IPS-15b (cell line): ENCODE results near the gene SULT4A1.
A peak's percentile ranks its signal among the peaks of the same experiment; 100 is the strongest.
"Not testable (repeated sequence)": the region's sequence is repeated elsewhere in the genome, so short reads cannot be mapped to it uniquely, and the experiment has no call there.

ENCODE experiments used
- H3K27me3 ChIP-seq: one replicate; pipeline ENCODE4 v1.6.1; 2013; ENCODE audit warnings: low read length; ENCODE audit not compliant: control insufficient read depth, insufficient read depth
- H3K36me3 ChIP-seq: one replicate; pipeline ENCODE4 v1.6.1; 2013; ENCODE audit warnings: low read length; ENCODE audit not compliant: control insufficient read depth, insufficient read depth
- H3K4me1 ChIP-seq: one replicate; pipeline ENCODE4 v1.6.1; 2013; ENCODE audit warnings: mild to moderate bottlenecking, low read length; ENCODE audit not compliant: control insufficient read depth, insufficient read depth
- H3K4me3 ChIP-seq: one replicate; pipeline ENCODE4 v1.5.1; 2013; ENCODE audit warnings: low read depth, low read length
- H3K9ac ChIP-seq: one replicate; pipeline ENCODE4 v1.6.1; 2013; ENCODE audit warnings: low read depth, mild to moderate bottlenecking, low read length
- H3K9me3 ChIP-seq: one replicate; pipeline ENCODE4 v1.6.1; 2013; ENCODE audit warnings: mild to moderate bottlenecking, low read length; ENCODE audit not compliant: control insufficient read depth, insufficient read depth

Gene SULT4A1

GRCh38 chr22:43876866-43877509 is 14.7 kb upstream of the SULT4A1 start:
- Histone ChIP-seq H3K27me3 (no peaks in the 10 kb centered on the region), H3K9me3 (no peaks in the 10 kb centered on the region), H3K4me1 (no peaks in the 10 kb centered on the region), H3K36me3 (peaks cover 8% of the 10 kb centered on the region), H3K4me3 (no peak overlapping the region), H3K9ac (no peak overlapping the region)

GRCh38 chr22:43869799-43870198 is 7.5 kb upstream of the SULT4A1 start:
- Histone ChIP-seq H3K9ac (no peak overlapping the region), H3K9me3 (no peaks in the 10 kb centered on the region), H3K36me3 (no peaks in the 10 kb centered on the region), H3K4me3 (no peak overlapping the region), H3K4me1 (peaks cover 3% of the 10 kb centered on the region), H3K27me3 (no peaks in the 10 kb centered on the region)

GRCh38 chr22:43869001-43869400 is 6.7 kb upstream of the SULT4A1 start:
- not testable (repeated sequence) for H3K4me3 ChIP-seq, H3K36me3 ChIP-seq, H3K9me3 ChIP-seq, H3K27me3 ChIP-seq, H3K9ac ChIP-seq, H3K4me1 ChIP-seq

GRCh38 chr22:43867839-43868635 is 5.7 kb upstream of the SULT4A1 start:
- Histone ChIP-seq H3K4me3 (peak overlapping the region; percentile 33), H3K4me1 (peaks cover 3% of the 10 kb centered on the region), H3K27me3 (no peaks in the 10 kb centered on the region), H3K9me3 (no peaks in the 10 kb centered on the region), H3K36me3 (no peaks in the 10 kb centered on the region), H3K9ac (no peak overlapping the region)

- H3K4me1 ChIP-seq: peaks cover 14% of the 10 kb centered on the region
- H3K9ac ChIP-seq: no peak overlapping the region
- peaks cover 3% of the 10 kb centered on the region for H3K36me3 ChIP-seq
- H3K27me3 ChIP-seq: no peaks in the 10 kb centered on the region
- H3K4me3 ChIP-seq: peak overlapping the region; percentile 59
- no peaks in the 10 kb centered on the region for H3K9me3 ChIP-seq
These were observed 529 bp upstream of the SULT4A1 start for GRCh38 chr22:43862882-43863202.

- no peaks in the 10 kb centered on the region for H3K27me3 ChIP-seq
- peak overlapping the region; percentile 71 for H3K4me3 ChIP-seq
- H3K36me3 ChIP-seq: peaks cover 3% of the 10 kb centered on the region
- H3K9ac ChIP-seq: no peak overlapping the region
- H3K4me1 ChIP-seq: peaks cover 14% of the 10 kb centered on the region
- H3K9me3 ChIP-seq: no peaks in the 10 kb centered on the region
These were observed 784 bp downstream of the SULT4A1 start for GRCh38 chr22:43861529-43861928.

GRCh38 chr22:43860831-43861230 is 1.5 kb downstream of the SULT4A1 start:
- Histone ChIP-seq H3K4me3 (peak overlapping the region; percentile 71), H3K4me1 (peaks cover 14% of the 10 kb centered on the region), H3K9me3 (no peaks in the 10 kb centered on the region), H3K36me3 (peaks cover 3% of the 10 kb centered on the region), H3K27me3 (no peaks in the 10 kb centered on the region), H3K9ac (no peak overlapping the region)

- no peaks in the 10 kb centered on the region for H3K9me3 ChIP-seq
- H3K27me3 ChIP-seq: no peaks in the 10 kb centered on the region
- H3K36me3 ChIP-seq: peaks cover 3% of the 10 kb centered on the region
- no peak overlapping the region for H3K4me3 ChIP-seq
- H3K9ac ChIP-seq: no peak overlapping the region
- peaks cover 14% of the 10 kb centered on the region for H3K4me1 ChIP-seq
These were observed 2.2 kb downstream of the SULT4A1 start for GRCh38 chr22:43860126-43860525.

- H3K4me1 ChIP-seq: peaks cover 14% of the 10 kb centered on the region
- H3K36me3 ChIP-seq: peaks cover 6% of the 10 kb centered on the region
- H3K9me3 ChIP-seq: no peaks in the 10 kb centered on the region
- H3K4me3 ChIP-seq: no peak overlapping the region
- H3K9ac ChIP-seq: no peak overlapping the region
- H3K27me3 ChIP-seq: no peaks in the 10 kb centered on the region
These were observed 2.7 kb downstream of the SULT4A1 start for GRCh38 chr22:43859621-43860020.

- H3K4me3 ChIP-seq: no peak overlapping the region
- peaks cover 6% of the 10 kb centered on the region for H3K36me3 ChIP-seq
- H3K4me1 ChIP-seq: peaks cover 14% of the 10 kb centered on the region
- no peak overlapping the region for H3K9ac ChIP-seq
- no peaks in the 10 kb centered on the region for H3K9me3 ChIP-seq
- H3K27me3 ChIP-seq: no peaks in the 10 kb centered on the region
These were observed 3.1 kb downstream of the SULT4A1 start for GRCh38 chr22:43859176-43859575.

GRCh38 chr22:43858156-43858895 is 4.0 kb downstream of the SULT4A1 start:
- no peak overlapping the region for H3K4me3 ChIP-seq
- H3K9me3 ChIP-seq: no peaks in the 10 kb centered on the region
- peaks cover 6% of the 10 kb centered on the region for H3K36me3 ChIP-seq
- H3K4me1 ChIP-seq: peaks cover 19% of the 10 kb centered on the region
- no peaks in the 10 kb centered on the region for H3K27me3 ChIP-seq
- no peak overlapping the region for H3K9ac ChIP-seq

GRCh38 chr22:43857367-43857766 is 4.9 kb downstream of the SULT4A1 start:
- Histone ChIP-seq H3K4me3 (no peak overlapping the region), H3K4me1 (peaks cover 19% of the 10 kb centered on the region), H3K36me3 (peaks cover 6% of the 10 kb centered on the region), H3K9ac (no peak overlapping the region), H3K9me3 (no peaks in the 10 kb centered on the region), H3K27me3 (no peaks in the 10 kb centered on the region)
